NOMO-1 treated with dmso at 0.1 percent for 144 hours (cell line): ENCODE measurements around the gene IKZF2.

Experiments used
- DNase-seq: peaks from one replicate; lab custom pipeline; 2025; ENCODE audit not compliant: unreplicated experiment; lab: John Stamatoyannopoulos, UW

Gene IKZF2

DNA sequence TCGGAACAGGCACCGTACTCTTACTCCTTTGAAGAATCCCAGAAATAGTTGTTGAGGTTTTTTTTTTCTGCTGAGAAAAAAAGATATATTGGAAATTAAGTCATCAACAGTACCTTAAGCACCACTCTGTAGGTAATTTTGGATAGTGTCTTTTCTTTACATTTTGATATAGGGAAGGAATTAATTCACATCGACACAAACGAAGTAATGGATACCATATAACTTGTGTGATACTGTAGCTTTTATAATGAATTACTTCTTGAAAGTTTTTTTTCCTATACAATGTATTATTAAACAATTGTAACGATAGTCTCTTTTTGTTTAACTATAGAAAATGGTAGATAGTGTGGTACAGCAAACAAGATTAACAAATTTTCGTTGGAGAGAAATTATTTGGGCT, 1.5 kb upstream of the IKZF2 start:
- no peak for DNase-seq

- DNase-seq, result no peak
Measured at GRCh38 chr2:213152065-213152794, 818 bp upstream of the IKZF2 start.

DNA sequence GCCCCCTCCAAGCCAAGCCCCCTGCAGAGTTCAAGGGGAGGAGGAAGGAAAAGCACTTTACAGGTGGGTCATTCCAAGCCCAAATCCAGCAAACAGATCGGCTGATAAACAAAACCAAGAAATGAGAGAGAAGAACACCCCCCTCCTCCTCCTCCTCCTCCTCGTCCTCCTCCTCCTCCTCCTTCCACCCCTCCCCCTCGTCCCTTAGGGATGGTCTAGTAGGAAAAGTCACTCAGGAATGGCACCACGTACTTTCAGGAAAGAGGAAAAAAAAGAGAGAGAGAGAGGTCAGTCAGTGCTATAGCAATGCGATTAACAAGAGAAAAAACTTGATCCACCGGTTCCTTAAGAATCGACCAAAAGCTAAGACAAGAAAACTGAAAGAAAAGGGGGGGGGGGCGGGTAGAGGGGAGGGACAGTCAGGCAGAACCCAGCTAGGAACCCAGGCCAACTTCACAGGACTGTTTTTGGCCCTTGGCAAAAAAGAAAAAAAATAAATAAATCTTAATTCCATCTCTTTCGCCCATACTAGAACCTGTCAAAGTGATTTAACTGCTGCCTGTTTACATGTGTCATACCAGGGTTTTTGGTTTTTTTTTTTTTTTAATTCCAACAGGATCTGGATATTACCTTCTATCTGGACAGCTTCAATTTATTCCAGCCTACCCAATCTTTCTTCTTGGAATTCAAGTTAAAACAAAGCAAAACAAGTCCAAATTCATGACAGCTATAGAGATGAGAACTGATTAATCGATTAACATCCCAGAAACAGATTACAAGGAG, 906 bp downstream of the IKZF2 start:
- no peak for DNase-seq

DNA sequence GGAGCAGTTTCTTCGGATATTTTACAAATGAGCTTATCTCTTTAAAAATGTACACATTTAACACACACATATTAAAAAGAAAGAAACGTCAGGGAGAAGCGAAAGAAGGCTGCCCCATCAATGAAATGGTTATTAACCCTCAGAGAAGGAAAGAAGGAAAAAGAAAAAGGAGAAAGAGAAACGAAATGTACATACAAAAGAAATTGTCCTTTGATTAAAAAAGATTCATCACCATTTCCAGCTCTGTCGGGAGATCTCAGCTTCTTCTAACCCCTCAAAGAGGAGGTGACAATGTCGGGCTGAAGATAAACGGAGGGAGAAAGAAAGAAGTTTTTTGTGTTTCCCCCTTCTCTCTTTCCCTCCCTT, 1.5 kb downstream of the IKZF2 start:
- no peak for DNase-seq

- no peak for DNase-seq
Measured at GRCh38 chr2:213149294-213149875, 2.0 kb downstream of the IKZF2 start.

- DNase-seq, result no peak
Measured at GRCh38 chr2:213148572-213149261, 2.7 kb downstream of the IKZF2 start.

GRCh38 chr2:213147538-213147937, 3.9 kb downstream of the IKZF2 start:
- no peak for DNase-seq

DNA sequence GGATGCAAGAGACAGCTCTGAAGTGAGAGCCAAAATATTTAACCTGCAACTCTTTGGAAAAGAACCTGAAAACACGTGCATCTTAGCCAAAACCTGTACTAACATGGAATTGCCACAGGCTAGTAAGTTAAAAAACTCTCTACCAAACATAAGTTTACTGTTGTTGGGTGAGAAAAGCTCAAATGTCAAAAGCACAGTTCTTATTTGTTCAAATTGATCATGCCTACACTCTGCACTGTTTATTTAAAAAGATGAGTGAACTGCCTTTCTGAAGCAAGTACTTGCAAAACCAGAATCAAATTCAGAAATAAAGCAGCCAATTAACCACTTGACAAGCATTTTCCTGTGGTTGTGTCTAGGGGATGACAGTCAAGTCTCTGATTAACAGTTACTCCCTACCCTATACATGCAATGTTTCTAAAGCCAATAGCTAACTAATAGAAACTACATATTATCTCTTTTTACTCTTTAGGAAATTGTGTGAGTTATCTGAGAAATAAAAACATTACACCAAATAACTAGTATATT, 5.6 kb downstream of the IKZF2 start:
- DNase-seq, result no peak

DNA sequence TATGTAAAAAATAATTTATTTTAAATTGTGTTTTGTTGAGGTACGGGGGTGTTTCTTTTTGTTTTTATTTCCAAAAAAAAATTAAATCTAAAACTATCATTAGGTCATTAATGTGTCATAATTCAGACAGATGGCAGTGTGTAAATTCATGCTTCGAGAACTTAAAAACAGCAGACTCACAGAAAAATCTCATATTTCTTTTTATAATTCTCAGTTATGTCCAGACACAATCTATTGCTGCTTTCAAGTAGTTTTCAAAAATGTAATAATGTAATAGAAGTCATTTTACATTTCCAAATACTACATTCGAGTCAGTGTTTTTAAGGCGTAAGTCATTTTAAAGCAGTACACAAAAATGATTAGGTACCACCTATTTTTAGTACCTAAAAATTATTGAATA, 14.3 kb downstream of the IKZF2 start:
- DNase-seq, result no peak

- no peak for DNase-seq
Measured at GRCh38 chr2:213129311-213129710, 22.1 kb downstream of the IKZF2 start.

GRCh38 chr2:213125646-213126347, 25.6 kb downstream of the IKZF2 start:
- no peak for DNase-seq

DNA sequence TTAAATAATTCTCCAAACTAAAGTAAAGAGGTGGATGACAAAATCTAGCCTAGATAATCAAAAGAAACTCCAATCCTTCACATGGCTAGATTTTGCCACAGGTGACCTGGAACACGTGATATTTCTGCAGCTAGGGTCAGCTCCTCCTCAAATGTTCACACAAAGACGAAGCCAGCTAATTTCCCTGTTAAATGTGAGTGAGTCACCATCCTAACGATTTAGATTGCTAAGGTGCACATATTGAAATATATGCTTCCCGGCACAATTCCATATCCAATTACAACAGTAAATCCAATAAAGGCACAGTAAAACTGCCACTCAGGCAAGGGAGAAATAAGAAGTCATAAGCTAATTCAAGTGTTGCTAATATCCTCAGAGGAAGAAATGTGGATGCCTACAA, 28.7 kb downstream of the IKZF2 start:
- no peak for DNase-seq

- no peak for DNase-seq
Measured at GRCh38 chr2:213121690-213122089, 29.7 kb downstream of the IKZF2 start.

DNA sequence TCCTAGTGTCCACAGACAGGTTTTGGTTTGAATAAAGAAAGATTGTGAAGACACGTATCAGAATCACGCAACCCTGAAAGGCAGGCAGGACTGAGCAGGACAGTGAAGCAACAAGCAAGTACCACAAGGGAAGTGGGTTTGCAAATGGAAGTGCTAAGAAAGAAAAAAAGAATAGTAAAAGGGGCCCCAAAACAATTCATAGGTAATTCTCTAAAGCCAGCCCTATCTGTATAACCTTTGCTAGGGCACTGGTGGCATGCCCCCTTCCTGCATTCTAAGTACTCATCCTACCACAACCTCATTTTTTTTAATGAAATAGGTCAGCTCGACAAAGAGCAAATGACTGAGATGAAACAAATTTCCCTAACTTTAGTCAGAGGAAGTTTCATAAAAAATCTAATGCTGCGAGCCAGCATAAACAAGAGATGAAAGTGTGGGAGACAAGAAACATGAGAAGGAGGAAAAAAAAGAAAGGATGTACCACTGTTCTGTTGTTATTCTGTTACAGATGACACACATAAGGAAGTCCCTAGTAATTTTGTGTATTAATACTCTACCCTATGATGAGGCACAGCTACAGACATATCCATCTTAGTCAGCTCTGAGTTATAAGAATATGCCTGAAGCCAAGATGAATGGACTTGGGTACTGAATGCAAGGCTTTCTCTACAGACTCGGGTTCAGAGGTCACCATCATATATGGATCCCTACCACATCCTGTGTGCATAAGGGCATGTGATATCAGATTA, 32.2 kb downstream of the IKZF2 start:
- no peak for DNase-seq

- DNase-seq, result no peak
Measured at GRCh38 chr2:213108308-213108707, 43.1 kb downstream of the IKZF2 start.

GRCh38 chr2:213107728-213108127, 43.7 kb downstream of the IKZF2 start:
- no peak for DNase-seq

- no peak for DNase-seq
Measured at GRCh38 chr2:213105212-213105611, 46.2 kb downstream of the IKZF2 start.

GRCh38 chr2:213104903-213105202, 46.6 kb downstream of the IKZF2 start:
- no peak for DNase-seq

- no peak for DNase-seq
Measured at GRCh38 chr2:213104092-213104902, 47.1 kb downstream of the IKZF2 start.
